Panc1 (cell line): ENCODE results near the gene CCSER2. TPM values are rescaled to one million over a fixed set of nuclear protein-coding genes. Genes with fewer than 3 reads are reported as not detected.

Source experiments
- ATAC-seq: fragments of 200-7000 bp; cut with Tn5 transposase; 2 replicates; pipeline ENCODE4 v1.9.1; 2020; ENCODE audit warnings: mild to moderate bottlenecking, moderate library complexity
- BruUV-seq: library from RNA; stranded (reverse); fragments of 400-500 nt; replicated peaks from 2 replicates; lab custom pipeline; 2021; lab: Mats Ljungman, UMichigan
- CTCF ChIA-PET: fragments of 300-600 bp; sonication (Branson Sonifier 250); formaldehyde crosslinking; loops from one replicate; lab custom pipeline; 2022; ENCODE audit warnings: antibody characterized with exemption; lab: Charles Lee
- POLR2A ChIA-PET: fragments of 300-600 bp; sonication (Branson Sonifier 250); formaldehyde crosslinking; loops from one replicate; lab custom pipeline; 2022; ENCODE audit warnings: antibody characterized with exemption; lab: Charles Lee
- DNase-seq: peaks from one replicate; pipeline ENCODE4 v3.0.0-alpha.2; 2010; ENCODE audit warnings: low read depth, low spot score
- H3K27ac ChIP-seq: 2 replicates; pipeline ENCODE4 v1.5.1; 2011; ENCODE audit warnings: mild to moderate bottlenecking, low read length, inconsistent platforms
- H3K27me3 ChIP-seq: fragments of 200-500 bp; sonication (Bioruptor generic); 2 replicates; pipeline ENCODE4 v1.6.0; 2014; ENCODE audit warnings: low read length, inconsistent platforms; ENCODE audit not compliant: control insufficient read depth, insufficient read depth
- H3K36me3 ChIP-seq: fragments of 200-500 bp; sonication (Bioruptor generic); 2 replicates; pipeline ENCODE4 v1.5.1; 2014; ENCODE audit warnings: inconsistent platforms, mild to moderate bottlenecking, low read length, moderate library complexity; ENCODE audit not compliant: control insufficient read depth, insufficient read depth
- H3K4me1 ChIP-seq: 2 replicates; pipeline ENCODE4 v1.5.1; 2011; ENCODE audit warnings: inconsistent platforms, mild to moderate bottlenecking, low read length, moderate library complexity; ENCODE audit not compliant: control insufficient read depth, insufficient read depth
- H3K4me3 ChIP-seq, 2 experiments: 2 replicates each; pipeline ENCODE4 v1.5.1; 2011 to 2012; ENCODE audit warnings: low read depth in 2 of 2, low read length in 2 of 2, mild to moderate bottlenecking in 2 of 2, inconsistent platforms in 1 of 2, moderate library complexity in 1 of 2
- H3K9me3 ChIP-seq: fragments of 200-500 bp; sonication (Bioruptor generic); 2 replicates; pipeline ENCODE4 v1.5.1; 2014; ENCODE audit warnings: low read depth, mild to moderate bottlenecking, inconsistent platforms, low read length, moderate library complexity; ENCODE audit not compliant: control insufficient read depth, insufficient read depth
- POLR2AphosphoS5 ChIP-seq: IDR thresholded peaks from 2 replicates; pipeline ENCODE4 v1.6.1; 2012; ENCODE audit warnings: mild to moderate bottlenecking, low read depth, low read length, moderate library complexity
- SIN3A ChIP-seq: IDR thresholded peaks from 2 replicates; pipeline ENCODE4 v1.6.1; 2012; ENCODE audit warnings: low read depth, mild to moderate bottlenecking, low read length, moderate library complexity, borderline replicate concordance; ENCODE audit not compliant: insufficient read depth
- TCF7L2 ChIP-seq: IDR thresholded peaks from 2 replicates; pipeline ENCODE4 v1.6.1; 2011; ENCODE audit warnings: mild to moderate bottlenecking, low read depth, low read length, inconsistent platforms
- in situ Hi-C: cut with HindIII; loops from 2 replicates; pipeline ENCODE4 v1.10.0; 2016; ENCODE audit warnings: low sequenced_read_pairs, low pct_unique_long_range_greater_than_20kb
- intact Hi-C: fragments of 100-400 bp; cut with micrococcal nuclease; formaldehyde crosslinking; loops from one replicate; pipeline ENCODE4 v1.10.0; 2022; ENCODE audit not compliant: unreplicated experiment
- total RNA-seq: library from RNA; stranded (reverse); gene quantifications from one replicate; pipeline ENCODE4 v1.2.1, GENCODE V29; 2021; ENCODE audit not compliant: unreplicated experiment
- TF ChIP-seq, protein P1 (sequence below): fragments of 450-650 bp; IDR thresholded peaks from 2 replicates; pipeline ENCODE4 v1.5.1; 2017; ENCODE audit warnings: mild to moderate bottlenecking
- TF ChIP-seq, protein P2 (sequence below), 2 experiments: IDR thresholded peaks; 2 replicates each; pipeline ENCODE4 v1.6.1; 2011 to 2012; ENCODE audit warnings: low read depth in 2 of 2, control low read depth in 1 of 2, low read length in 1 of 2, mild to moderate bottlenecking in 1 of 2, moderate library complexity in 1 of 2; ENCODE audit not compliant: insufficient read depth in 1 of 2

Gene CCSER2
- total RNA-seq, 1 experiment from 2014 or later: 63.7 TPM

DNA sequence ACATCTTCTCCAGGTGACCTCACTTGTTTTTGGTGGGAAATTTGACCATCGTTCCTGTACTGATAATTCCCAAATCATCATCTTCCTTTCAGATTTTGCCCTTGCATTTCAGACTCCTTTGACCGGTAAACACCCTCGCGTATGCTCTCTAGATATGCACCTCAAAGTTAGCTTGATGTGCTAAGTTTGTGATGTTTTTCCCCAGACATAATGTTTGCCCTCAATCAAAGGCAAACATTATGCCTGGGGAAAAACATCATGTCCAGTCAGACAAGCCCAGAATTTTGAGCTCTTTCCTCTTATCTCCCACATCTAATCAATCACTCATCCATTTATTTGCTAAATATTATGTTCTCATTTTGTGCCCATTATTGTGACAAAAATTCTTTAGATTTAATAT lies 26.2 kb downstream of the CCSER2 start:
- no peak overlapping the region for H3K4me3 ChIP-seq
- in situ Hi-C loops: no loop called here
- ATAC-seq (no peak), DNase-seq (no peak)
- no peaks in the 10 kb centered on the region for H3K27me3 ChIP-seq
- H3K36me3 ChIP-seq: no peaks in the 10 kb centered on the region
- BruUV-seq: no TSS peak
- no peak overlapping the region for H3K27ac ChIP-seq
- peaks cover 8% of the 10 kb centered on the region; the same call in 1 of the 2 replicates for H3K4me1 ChIP-seq
- ChIA-PET POLR2A (no interaction called here), CTCF (no interaction called here)
- H3K9me3 ChIP-seq: no peaks in the 10 kb centered on the region
- intact Hi-C loops: no loop called here
- TF ChIP-seq, protein P1, sequence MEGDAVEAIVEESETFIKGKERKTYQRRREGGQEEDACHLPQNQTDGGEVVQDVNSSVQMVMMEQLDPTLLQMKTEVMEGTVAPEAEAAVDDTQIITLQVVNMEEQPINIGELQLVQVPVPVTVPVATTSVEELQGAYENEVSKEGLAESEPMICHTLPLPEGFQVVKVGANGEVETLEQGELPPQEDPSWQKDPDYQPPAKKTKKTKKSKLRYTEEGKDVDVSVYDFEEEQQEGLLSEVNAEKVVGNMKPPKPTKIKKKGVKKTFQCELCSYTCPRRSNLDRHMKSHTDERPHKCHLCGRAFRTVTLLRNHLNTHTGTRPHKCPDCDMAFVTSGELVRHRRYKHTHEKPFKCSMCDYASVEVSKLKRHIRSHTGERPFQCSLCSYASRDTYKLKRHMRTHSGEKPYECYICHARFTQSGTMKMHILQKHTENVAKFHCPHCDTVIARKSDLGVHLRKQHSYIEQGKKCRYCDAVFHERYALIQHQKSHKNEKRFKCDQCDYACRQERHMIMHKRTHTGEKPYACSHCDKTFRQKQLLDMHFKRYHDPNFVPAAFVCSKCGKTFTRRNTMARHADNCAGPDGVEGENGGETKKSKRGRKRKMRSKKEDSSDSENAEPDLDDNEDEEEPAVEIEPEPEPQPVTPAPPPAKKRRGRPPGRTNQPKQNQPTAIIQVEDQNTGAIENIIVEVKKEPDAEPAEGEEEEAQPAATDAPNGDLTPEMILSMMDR: no peak
- TF ChIP-seq, protein P2, sequence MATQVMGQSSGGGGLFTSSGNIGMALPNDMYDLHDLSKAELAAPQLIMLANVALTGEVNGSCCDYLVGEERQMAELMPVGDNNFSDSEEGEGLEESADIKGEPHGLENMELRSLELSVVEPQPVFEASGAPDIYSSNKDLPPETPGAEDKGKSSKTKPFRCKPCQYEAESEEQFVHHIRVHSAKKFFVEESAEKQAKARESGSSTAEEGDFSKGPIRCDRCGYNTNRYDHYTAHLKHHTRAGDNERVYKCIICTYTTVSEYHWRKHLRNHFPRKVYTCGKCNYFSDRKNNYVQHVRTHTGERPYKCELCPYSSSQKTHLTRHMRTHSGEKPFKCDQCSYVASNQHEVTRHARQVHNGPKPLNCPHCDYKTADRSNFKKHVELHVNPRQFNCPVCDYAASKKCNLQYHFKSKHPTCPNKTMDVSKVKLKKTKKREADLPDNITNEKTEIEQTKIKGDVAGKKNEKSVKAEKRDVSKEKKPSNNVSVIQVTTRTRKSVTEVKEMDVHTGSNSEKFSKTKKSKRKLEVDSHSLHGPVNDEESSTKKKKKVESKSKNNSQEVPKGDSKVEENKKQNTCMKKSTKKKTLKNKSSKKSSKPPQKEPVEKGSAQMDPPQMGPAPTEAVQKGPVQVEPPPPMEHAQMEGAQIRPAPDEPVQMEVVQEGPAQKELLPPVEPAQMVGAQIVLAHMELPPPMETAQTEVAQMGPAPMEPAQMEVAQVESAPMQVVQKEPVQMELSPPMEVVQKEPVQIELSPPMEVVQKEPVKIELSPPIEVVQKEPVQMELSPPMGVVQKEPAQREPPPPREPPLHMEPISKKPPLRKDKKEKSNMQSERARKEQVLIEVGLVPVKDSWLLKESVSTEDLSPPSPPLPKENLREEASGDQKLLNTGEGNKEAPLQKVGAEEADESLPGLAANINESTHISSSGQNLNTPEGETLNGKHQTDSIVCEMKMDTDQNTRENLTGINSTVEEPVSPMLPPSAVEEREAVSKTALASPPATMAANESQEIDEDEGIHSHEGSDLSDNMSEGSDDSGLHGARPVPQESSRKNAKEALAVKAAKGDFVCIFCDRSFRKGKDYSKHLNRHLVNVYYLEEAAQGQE (IDR thresholded peaks at IDR 0.05; ENCODE audit: insufficient read depth in 1 of 2, low read depth in 2 of 2, low read length in 1 of 2): no peak
- TF ChIP-seq POLR2AphosphoS5 (no peak), SIN3A (no peak), TCF7L2 (no peak)

DNA sequence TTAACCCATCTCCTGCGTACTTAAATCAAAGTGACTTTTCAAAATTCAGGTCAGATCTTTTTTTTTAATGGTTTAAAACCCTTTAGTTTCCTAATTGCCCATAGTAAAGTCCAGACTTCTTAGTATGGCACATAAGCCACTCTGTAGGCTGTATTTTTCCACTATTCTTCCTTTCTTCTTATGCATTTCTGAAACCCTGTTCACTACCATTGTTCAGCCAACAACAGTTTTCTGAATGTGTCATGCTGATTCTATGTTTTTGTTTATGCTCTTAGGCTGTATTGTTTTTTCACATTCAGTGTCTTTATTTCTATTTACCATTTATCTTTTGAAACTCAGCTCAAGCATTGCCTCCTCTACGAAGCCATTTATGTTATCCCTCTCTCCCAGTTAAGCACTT lies 26.7 kb downstream of the CCSER2 start:
- H3K27me3 ChIP-seq: no peaks in the 10 kb centered on the region
- ATAC-seq: no peak
- no peak for DNase-seq
- no peaks in the 10 kb centered on the region for H3K36me3 ChIP-seq
- BruUV-seq: no TSS peak
- H3K4me3 ChIP-seq: no peak overlapping the region
- intact Hi-C loops: no loop called here
- TF ChIP-seq POLR2AphosphoS5 (no peak), SIN3A (no peak)
- TF ChIP-seq, protein P2 (IDR thresholded peaks at IDR 0.05; ENCODE audit: insufficient read depth in 1 of 2, low read depth in 2 of 2, low read length in 1 of 2): no peak
- TF ChIP-seq, protein P1: no peak
- peaks cover 8% of the 10 kb centered on the region; the same call in 1 of the 2 replicates for H3K4me1 ChIP-seq
- POLR2A ChIA-PET: no interaction called here
- in situ Hi-C loops: no loop called here
- H3K9me3 ChIP-seq: no peaks in the 10 kb centered on the region
- no peak overlapping the region for H3K27ac ChIP-seq
- CTCF ChIA-PET: interaction anchor here (1.6 kb wide), 1 partner anchor 182 kb away, joined by 3 read pairs; no protein-coding TSS in a partner anchor
